Measurements from ENCODE around the gene HCN2. TPM values are rescaled to one million over a fixed set of nuclear protein-coding genes. Genes with fewer than 3 reads are reported as not detected.

HCN2 gene
- total and polyA plus RNA-seq, 3 donors from 2014 or later, result 5.5 to 12.4 (median 6.6) TPM

DNA sequence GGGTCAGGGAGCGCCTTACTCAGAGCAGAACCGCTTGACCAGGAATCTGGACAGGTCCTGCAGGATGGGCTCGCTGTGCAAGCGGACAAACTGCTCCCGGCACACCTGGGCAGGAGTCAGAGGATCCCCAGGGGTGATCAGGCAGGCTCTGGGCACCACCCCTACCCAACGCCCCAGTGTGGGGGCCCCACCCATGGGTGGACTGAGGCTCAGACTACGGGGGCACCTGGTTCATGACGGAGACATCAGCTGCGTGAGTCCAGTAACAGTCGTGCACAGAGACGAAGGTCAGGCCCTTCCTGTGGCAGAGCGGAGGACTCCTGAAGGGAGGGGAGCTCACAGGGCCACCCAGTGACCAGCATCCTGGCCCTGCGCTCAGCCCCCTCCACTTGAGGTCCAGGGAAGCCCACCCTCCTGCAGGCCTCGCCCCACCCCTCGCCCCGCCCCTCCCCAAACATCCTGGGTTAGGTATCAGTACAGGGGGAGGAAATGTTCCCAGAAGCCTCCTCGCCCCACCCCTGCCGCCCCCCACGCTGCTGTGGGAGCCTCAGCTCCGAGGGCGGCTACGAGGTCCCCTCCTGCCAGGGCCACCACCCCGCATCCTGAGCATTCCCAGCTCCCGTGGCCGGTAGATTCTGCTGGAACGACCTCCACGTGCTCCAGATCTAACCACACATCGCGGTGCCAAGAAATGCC lies 28.0 kb downstream of the HCN2 start:
- H3K4me1 ChIP-seq, result no peaks in the 10 kb centered on the region
- TF ChIP-seq POLR2A (IDR thresholded peaks at IDR 0.05) (no peak), CTCF (IDR thresholded peaks at IDR 0.05) (no peak)

GRCh38 chr19:618247-618619 lies 28.6 kb downstream of the HCN2 start:
- Histone ChIP-seq H3K4me1 (no peaks in the 10 kb centered on the region), H3K9me3 (no peaks in the 10 kb centered on the region), H3K27me3 (no peaks in the 10 kb centered on the region), H3K27ac (no peak overlapping the region), H3K4me3 (no peak overlapping the region), H3K36me3 (ENCODE audit: low read depth, missing control alignments) (no peaks in the 10 kb centered on the region)
- TF ChIP-seq CTCF (IDR thresholded peaks at IDR 0.05) (no peak), POLR2A (IDR thresholded peaks at IDR 0.05) (no peak)
- no peak for DNase-seq
- WGBS, 2 donors, result 92 to 96% methylated on average over 12 to 19 of the region's 19 CpGs
- intact Hi-C loops (cut with DNase I; ENCODE audit: low total_unique reads), result no loop called here

More for the DNA sequence above, 28.0 kb downstream of the HCN2 start:
- Histone ChIP-seq H3K36me3 (ENCODE audit: low read depth, missing control alignments) (no peaks in the 10 kb centered on the region), H3K27ac (no peak overlapping the region), H3K4me3 (no peak overlapping the region), H3K9me3 (no peaks in the 10 kb centered on the region), H3K27me3 (no peaks in the 10 kb centered on the region)
- DNase-seq, result no peak
- WGBS, 2 donors, result 67 to 90% methylated on average over 7 to 28 of the region's 29 CpGs
- intact Hi-C loops (cut with DNase I; ENCODE audit: low total_unique reads), result no loop called here

- no peak for DNase-seq
- 89 to 91% methylated on average over 7 to 24 of the region's 27 CpGs for WGBS, 2 donors
- H3K36me3 ChIP-seq (ENCODE audit: low read depth, missing control alignments), result no peaks in the 10 kb centered on the region
- TF ChIP-seq POLR2A (IDR thresholded peaks at IDR 0.05) (no peak), CTCF (IDR thresholded peaks at IDR 0.05) (no peak)
- H3K4me3 ChIP-seq, result no peak overlapping the region
- no peak overlapping the region for H3K27ac ChIP-seq
- no peaks in the 10 kb centered on the region for H3K9me3 ChIP-seq
- H3K27me3 ChIP-seq, result no peaks in the 10 kb centered on the region
- intact Hi-C loops (cut with DNase I; ENCODE audit: low total_unique reads), result no loop called here
- no peaks in the 10 kb centered on the region for H3K4me1 ChIP-seq
These were observed 29.1 kb downstream of the HCN2 start for GRCh38 chr19:618674-619285.

GRCh38 chr19:619286-620002 lies 29.8 kb downstream of the HCN2 start:
- H3K27ac ChIP-seq, result no peak overlapping the region
- H3K36me3 ChIP-seq (ENCODE audit: low read depth, missing control alignments), result no peaks in the 10 kb centered on the region
- no peaks in the 10 kb centered on the region for H3K27me3 ChIP-seq
- no peak for TF ChIP-seq CTCF (IDR thresholded peaks at IDR 0.05)
- no peak for TF ChIP-seq POLR2A (IDR thresholded peaks at IDR 0.05)
- intact Hi-C loops (cut with DNase I; ENCODE audit: low total_unique reads), result no loop called here
- H3K4me3 ChIP-seq, result no peak overlapping the region
- 90% methylated on average over 36 to 45 of the region's 47 CpGs for WGBS, 2 donors
- H3K9me3 ChIP-seq, result no peaks in the 10 kb centered on the region
- DNase-seq, result no peak
- no peaks in the 10 kb centered on the region for H3K4me1 ChIP-seq
